Kidney epithelial cell (primary cell): ENCODE results near the gene PIM3. TPM values are rescaled to one million over a fixed set of nuclear protein-coding genes. Genes with fewer than 3 reads are reported as not detected.

Source experiments
- DNase-seq: peaks from one replicate; pipeline ENCODE4 v3.0.0-alpha.2; 2010; ENCODE audit warnings: low read depth
- H3K27me3 ChIP-seq: 2 replicates; pipeline ENCODE4 v1.6.0; 2011; ENCODE audit warnings: low read length; ENCODE audit not compliant: control insufficient read depth, insufficient read depth
- H3K36me3 ChIP-seq: 2 replicates; pipeline ENCODE4 v1.5.1; 2011; ENCODE audit warnings: low read length; ENCODE audit not compliant: control insufficient read depth, insufficient read depth
- H3K4me3 ChIP-seq: 2 replicates; pipeline ENCODE4 v1.5.1; 2011; ENCODE audit warnings: low read depth, mild to moderate bottlenecking, control low read depth, low read length
- total RNA-seq: library from RNA; depleted of rRNA; stranded (reverse); fragments of >200 nt; gene quantifications from 2 replicates; pipeline ENCODE4 v1.2.3, GENCODE V29; 2015
- TF ChIP-seq, protein P1 (sequence below): IDR thresholded peaks from 2 replicates; pipeline ENCODE4 v1.5.1; 2011; ENCODE audit warnings: mild to moderate bottlenecking, moderate library complexity, low read length, control low read depth, inconsistent platforms; ENCODE audit not compliant: insufficient read depth, poor library complexity, severe bottlenecking

PIM3 gene
- total RNA-seq, 1 donor from 2014 or later, result 66.9 TPM

DNA sequence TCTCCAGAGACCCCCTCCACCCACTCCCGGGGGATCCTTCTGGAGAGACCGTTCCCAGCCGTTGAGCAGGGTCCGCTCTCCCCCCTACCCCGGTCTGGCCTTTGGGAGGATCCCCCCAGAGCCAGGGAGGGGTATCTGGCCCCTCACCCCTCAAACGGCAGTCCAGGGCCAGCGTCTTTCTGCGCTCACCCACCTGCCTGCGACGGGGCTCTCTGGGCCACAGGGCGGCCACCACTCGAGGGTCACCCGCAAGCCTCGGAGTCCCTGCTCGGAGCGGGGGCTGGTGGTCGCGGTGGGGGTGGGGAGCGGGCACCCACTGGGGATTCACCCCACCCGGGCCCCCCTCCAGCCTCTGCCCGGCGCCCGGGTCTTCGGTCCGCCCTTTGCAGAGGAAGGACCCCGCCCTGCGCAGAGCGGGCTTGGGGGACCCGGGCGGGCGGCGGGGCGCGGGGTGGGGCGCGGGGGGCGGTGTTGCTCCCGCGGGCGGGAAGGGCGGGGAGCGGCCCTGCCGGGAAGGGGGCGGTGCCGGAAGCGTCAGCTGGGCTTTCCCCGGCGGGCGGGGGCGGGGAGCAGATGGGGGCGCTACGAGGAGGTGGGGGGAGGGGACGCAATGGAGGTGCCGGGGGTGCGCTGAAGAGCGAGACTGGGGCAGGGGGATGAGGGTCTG, 25.5 kb upstream of the PIM3 start:
- Histone ChIP-seq H3K4me3 (peak overlapping the region; percentile 17), H3K36me3 (no peaks in the 10 kb centered on the region), H3K27me3 (peaks cover under 1% of the 10 kb centered on the region)
- TF ChIP-seq, protein P1, sequence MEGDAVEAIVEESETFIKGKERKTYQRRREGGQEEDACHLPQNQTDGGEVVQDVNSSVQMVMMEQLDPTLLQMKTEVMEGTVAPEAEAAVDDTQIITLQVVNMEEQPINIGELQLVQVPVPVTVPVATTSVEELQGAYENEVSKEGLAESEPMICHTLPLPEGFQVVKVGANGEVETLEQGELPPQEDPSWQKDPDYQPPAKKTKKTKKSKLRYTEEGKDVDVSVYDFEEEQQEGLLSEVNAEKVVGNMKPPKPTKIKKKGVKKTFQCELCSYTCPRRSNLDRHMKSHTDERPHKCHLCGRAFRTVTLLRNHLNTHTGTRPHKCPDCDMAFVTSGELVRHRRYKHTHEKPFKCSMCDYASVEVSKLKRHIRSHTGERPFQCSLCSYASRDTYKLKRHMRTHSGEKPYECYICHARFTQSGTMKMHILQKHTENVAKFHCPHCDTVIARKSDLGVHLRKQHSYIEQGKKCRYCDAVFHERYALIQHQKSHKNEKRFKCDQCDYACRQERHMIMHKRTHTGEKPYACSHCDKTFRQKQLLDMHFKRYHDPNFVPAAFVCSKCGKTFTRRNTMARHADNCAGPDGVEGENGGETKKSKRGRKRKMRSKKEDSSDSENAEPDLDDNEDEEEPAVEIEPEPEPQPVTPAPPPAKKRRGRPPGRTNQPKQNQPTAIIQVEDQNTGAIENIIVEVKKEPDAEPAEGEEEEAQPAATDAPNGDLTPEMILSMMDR, result no peak
- no peak for DNase-seq

DNA sequence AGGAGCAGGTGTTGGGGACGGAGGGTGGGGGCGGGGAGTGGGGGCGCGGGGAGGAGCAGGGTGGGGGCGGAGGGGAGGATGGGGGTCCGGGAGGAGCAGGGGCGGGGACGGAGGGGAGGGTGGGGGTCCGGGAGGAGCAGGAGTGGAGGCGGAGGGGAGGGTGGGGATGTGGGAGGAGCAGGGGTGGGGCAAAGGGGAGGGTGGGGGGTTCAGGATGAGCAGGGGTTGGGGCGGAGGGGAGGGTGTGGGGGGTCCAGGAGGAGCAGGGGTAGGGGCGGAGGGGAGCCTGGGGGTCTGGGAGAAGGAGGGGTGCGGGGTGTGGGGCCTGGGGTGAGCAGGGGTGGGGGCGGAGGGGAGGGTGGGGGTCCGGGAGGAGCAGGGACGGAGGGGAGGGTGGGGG, 25.0 kb upstream of the PIM3 start:
- H3K36me3 ChIP-seq, result no peaks in the 10 kb centered on the region
- no peak for DNase-seq
- TF ChIP-seq, protein P1, result no peak
- H3K4me3 ChIP-seq, result peak overlapping the region; percentile 11
- no peaks in the 10 kb centered on the region for H3K27me3 ChIP-seq

DNA sequence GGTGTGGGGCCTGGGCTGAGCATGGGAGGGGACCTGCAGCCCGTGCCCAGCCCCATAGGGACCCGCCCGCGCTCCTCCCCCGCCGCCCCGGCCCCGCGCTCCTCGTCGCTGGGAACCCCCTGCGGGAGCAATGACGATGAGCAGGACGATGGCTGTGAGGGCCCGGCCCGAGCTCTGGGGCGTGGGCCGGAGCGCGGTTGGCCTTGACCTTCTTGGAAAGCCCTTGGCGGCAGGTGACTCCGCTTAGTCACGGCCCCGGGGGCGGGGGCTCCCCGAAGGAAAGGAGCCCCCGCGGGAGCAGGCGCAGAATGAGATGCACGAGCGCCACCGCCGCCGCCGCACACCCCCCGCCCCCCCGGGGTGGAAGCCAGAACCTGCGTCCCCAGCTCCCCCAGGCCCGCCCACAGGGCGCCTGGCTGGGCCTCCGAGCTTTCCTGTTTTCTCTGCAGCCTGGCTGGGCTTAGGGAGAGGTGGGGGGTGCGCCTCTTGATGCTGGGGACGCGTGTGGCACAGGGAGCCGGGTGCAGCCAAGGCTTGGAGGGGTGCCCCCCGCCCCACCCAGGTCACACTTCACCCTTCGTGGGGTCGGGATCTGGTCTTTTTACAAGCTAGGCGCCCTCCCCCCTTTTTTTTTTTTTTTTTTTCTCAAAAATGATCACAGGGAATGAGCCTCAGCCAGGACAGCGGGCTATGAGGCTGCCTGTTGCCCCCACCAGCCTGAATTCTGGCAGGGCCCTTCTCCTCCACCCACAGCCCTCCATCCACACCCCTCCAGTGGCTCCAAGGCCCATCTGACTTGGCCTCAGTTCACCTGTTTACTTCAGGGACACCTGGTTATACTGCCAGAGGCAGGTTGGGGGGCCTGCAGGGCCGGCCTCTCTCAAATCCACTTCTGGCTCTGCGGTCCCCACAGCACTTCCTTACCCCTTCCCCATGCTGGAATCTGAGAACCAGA, 24.3 kb upstream of the PIM3 start:
- DNase-seq, result no peak
- TF ChIP-seq, protein P1, result no peak
- Histone ChIP-seq H3K36me3 (no peaks in the 10 kb centered on the region), H3K4me3 (peak overlapping the region; percentile 7), H3K27me3 (no peaks in the 10 kb centered on the region)

DNA sequence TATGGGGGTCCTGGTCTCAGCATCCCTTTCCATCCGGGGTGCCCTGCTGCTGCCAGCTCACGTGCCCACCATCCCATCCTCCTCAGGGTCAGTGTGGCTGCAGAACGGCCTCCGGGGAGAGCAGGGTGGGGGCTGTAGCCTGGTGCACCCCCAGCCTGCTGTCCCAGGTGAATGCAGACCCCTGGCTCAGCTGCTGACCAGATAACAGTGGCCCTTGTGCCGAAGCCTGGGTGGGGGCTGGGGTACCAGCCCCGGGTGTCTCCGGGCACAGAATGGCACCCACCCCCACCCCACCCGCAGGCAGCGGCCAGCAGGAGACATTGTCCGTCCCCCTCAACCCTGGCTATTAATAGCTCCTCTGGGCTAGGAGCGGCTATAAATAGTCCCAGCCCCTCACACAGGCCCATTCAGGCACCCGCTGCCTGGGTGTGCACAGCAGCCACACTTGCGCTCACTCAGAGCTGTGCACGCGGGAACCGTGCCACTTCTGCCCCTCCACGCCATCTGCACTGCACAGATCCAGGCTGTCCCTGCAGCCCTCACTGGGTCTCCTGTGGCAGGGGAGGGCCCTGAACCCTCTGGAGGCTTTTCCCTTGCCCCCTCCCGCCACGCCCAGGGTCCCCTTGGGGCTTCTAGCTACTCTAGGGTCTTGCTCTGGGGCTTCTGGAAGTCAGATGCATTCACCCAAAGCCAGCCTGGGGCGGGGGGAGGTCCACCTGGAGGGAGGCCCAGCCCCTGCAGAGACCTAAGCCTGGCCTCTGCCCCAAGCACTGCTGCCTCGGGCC, 23.4 kb upstream of the PIM3 start:
- TF ChIP-seq, protein P1, result no peak
- H3K4me3 ChIP-seq, result no peak overlapping the region
- no peaks in the 10 kb centered on the region for H3K27me3 ChIP-seq
- no peaks in the 10 kb centered on the region for H3K36me3 ChIP-seq
- DNase-seq, result no peak

DNA sequence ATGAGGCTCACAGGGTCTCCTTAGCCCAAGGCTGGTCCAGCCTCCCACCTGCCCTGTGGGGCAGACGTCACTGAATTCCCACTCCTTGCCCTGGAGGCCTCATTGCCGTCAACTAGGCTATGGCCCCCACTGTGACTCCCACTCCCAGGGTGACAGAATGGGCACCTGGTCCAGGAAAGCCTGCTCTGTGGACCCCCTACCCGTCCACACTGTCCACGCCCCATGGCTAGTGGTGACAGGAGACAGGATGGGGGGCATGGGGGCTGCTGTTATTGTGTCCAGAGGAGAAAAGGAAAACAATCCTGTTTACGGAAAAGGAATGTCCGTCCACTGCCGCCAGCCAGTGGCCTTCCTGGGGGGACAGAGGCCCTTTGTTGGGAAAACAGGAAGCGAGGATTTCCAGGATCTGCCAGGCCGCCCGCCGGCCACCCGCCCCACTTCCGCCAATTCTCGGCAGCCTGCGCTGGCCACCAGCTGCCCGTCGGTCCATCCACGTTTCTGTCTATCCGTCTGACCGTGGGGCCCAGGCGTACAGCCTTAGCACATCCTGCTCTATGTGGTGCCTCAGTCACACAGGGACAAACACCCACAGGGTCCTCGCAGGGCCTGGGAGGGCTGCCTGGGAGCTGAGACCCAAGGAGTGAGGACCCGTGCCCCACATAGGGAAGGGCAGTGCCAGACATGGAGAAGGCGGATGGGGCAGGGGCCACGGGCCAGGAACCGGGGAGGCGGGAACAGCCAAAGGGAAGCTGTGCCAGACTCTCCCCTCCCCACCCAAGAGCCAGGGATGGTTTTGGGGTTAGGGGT, 22.6 kb upstream of the PIM3 start:
- Histone ChIP-seq H3K4me3 (no peak overlapping the region), H3K36me3 (no peaks in the 10 kb centered on the region), H3K27me3 (no peaks in the 10 kb centered on the region)
- DNase-seq, result no peak
- TF ChIP-seq, protein P1, result no peak
